ENCODE data around the gene GIMAP1.
A peak's percentile ranks its signal among the peaks of the same experiment; 100 is the strongest.

GIMAP1 gene

GRCh38 chr7:150685219-150686029, 31.0 kb upstream of the GIMAP1 start, which contains the start of gene GIMAP2:
GIMAP2 (plus strand) TSS chr7:150685706; CDS start chr7:150687060, 1,354 bp downstream.
- peak; percentile 24 for DNase-seq (ENCODE audit: low read depth)
- peak within 1 kb of the TSS; percentile 55 for H3K4me3 ChIP-seq (ENCODE audit: low read length)
- no peak for TF ChIP-seq CTCF (conservative IDR thresholded peaks at IDR 0.05; ENCODE audit: low read length)

GRCh38 chr7:150686030-150686631, 30.3 kb upstream of the GIMAP1 start:
- peak overlapping the region; percentile 55 for H3K4me3 ChIP-seq (ENCODE audit: low read length)
- DNase-seq (ENCODE audit: low read depth): no peak
- TF ChIP-seq CTCF (conservative IDR thresholded peaks at IDR 0.05; ENCODE audit: low read length): no peak

- DNase-seq (ENCODE audit: low read depth): no peak
- TF ChIP-seq CTCF (conservative IDR thresholded peaks at IDR 0.05; ENCODE audit: low read length): no peak
- H3K4me3 ChIP-seq (ENCODE audit: low read length): no peak overlapping the region
These were observed 27.8 kb upstream of the GIMAP1 start for GRCh38 chr7:150688630-150689029.

GRCh38 chr7:150695654-150696053, 20.8 kb upstream of the GIMAP1 start:
- H3K4me3 ChIP-seq (ENCODE audit: low read length): no peak overlapping the region
- no peak for DNase-seq (ENCODE audit: low read depth)
- no peak for TF ChIP-seq CTCF (conservative IDR thresholded peaks at IDR 0.05; ENCODE audit: low read length)

- DNase-seq (ENCODE audit: low read depth): no peak
- H3K4me3 ChIP-seq (ENCODE audit: low read length): no peak overlapping the region
- TF ChIP-seq CTCF (conservative IDR thresholded peaks at IDR 0.05; ENCODE audit: low read length): no peak
These were observed 13.2 kb upstream of the GIMAP1 start for GRCh38 chr7:150703209-150703608.

- no peak for TF ChIP-seq CTCF (conservative IDR thresholded peaks at IDR 0.05; ENCODE audit: low read length)
- H3K4me3 ChIP-seq (ENCODE audit: low read length): no peak overlapping the region
- no peak for DNase-seq (ENCODE audit: low read depth)
These were observed 1.1 kb upstream of the GIMAP1 start for GRCh38 chr7:150715293-150715692.

- no peak for DNase-seq (ENCODE audit: low read depth)
- no peak for TF ChIP-seq CTCF (conservative IDR thresholded peaks at IDR 0.05; ENCODE audit: low read length)
- H3K4me3 ChIP-seq (ENCODE audit: low read length): no peak overlapping the region
These were observed 675 bp upstream of the GIMAP1 start for GRCh38 chr7:150715738-150716137.
